ENCODE results near the gene ACAA2. TPM values are rescaled to one million over a fixed set of nuclear protein-coding genes. Genes with fewer than 3 reads are reported as not detected.

Gene ACAA2
- total and polyA plus RNA-seq, 2 of the 8 experiments (the other 6 are each of a cell fraction or from before 2014, with no cell fraction given) = 63.4 to 151 TPM

DNA sequence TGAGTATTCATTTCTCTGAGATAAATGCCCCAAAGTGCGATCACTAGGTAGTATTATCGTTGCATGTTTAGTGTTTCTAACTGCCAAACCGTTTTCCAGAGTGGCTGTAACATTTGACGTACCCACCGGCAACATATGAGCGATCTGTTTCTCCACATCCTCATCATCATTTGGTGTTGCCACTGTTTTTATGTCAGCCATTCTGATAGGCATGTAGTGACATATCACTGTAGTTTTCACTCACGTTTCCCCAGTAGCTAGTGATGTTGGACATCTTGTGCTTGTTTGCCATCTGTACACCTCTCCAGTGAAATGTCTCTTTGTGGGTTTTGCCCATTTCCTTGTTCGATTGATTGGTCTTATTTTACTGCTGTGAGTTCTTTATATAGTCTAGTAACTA lies 63.8 kb downstream of the ACAA2 start:
- Histone ChIP-seq H4K91ac (replicated peaks; ENCODE audit: insufficient read length, low read length) (no peak overlapping the region), H3K9ac (replicated peaks in 1 of 4; ENCODE audit: extremely low read depth in 1 of 4, low read depth in 3 of 4, low read length in 3 of 4) (no peak overlapping the region), H3K9me3 (ENCODE audit: insufficient read depth in 2 of 2, low read depth in 1 of 2, low read length in 1 of 2) (no peaks in the 10 kb centered on the region), H2AFZ (ENCODE audit: low read length) (no peak overlapping the region), H2AK5ac (ENCODE audit: low read depth, low read length) (no peak overlapping the region), H2BK12ac (ENCODE audit: low read depth, low read length) (no peak overlapping the region), H3K4ac (replicated peaks; ENCODE audit: insufficient read length, low read depth, low read length) (no peak overlapping the region), H3K23ac (ENCODE audit: insufficient read length) (no peak overlapping the region), H4K20me1 (replicated peaks in 1 of 2; ENCODE audit: control insufficient read depth in 1 of 2, insufficient read depth in 2 of 2, low read length in 2 of 2) (no peaks in the 10 kb centered on the region), H3K18ac (ENCODE audit: extremely low read depth, low read length) (no peak overlapping the region), H4K8ac (ENCODE audit: extremely low read depth, insufficient read depth, low read length) (no peak overlapping the region), H2BK20ac (ENCODE audit: low read length) (no peak overlapping the region), H3K23me2 (ENCODE audit: low read depth, low read length) (no peaks in the 10 kb centered on the region), H3K4me1 (replicated peaks in 1 of 4; ENCODE audit: control insufficient read depth in 3 of 4, insufficient read depth in 4 of 4, low read length in 3 of 4) (no peaks in the 10 kb centered on the region), H4K5ac (ENCODE audit: insufficient read length, low read depth, low read length) (no peak overlapping the region), H3K27me3 (replicated peaks in 1 of 4; ENCODE audit: control insufficient read depth in 3 of 4, extremely low read depth in 1 of 4, insufficient read depth in 3 of 4, low read length in 3 of 4) (no peaks in the 10 kb centered on the region), H3K27ac (ENCODE audit: low read depth, low read length) (no peak overlapping the region), H3K79me1 (ENCODE audit: low read depth, low read length) (no peaks in the 10 kb centered on the region), H3K4me2 (ENCODE audit: insufficient read depth in 1 of 2, low read depth in 2 of 2, low read length in 2 of 2) (no peak overlapping the region), H2BK15ac (ENCODE audit: low read length) (no peak overlapping the region), H3K36me3 (ENCODE audit: control insufficient read depth in 2 of 4, insufficient read depth in 4 of 4, low read length in 3 of 4) (no peaks in the 10 kb centered on the region), H3K56ac (replicated peaks; ENCODE audit: insufficient read length, low read depth, low read length) (no peak overlapping the region), H3K4me3 (ENCODE audit: extremely low read depth in 1 of 4, insufficient read depth in 2 of 4, low read depth in 3 of 4, low read length in 4 of 4) (no peak overlapping the region), H2BK5ac (ENCODE audit: low read depth, low read length) (no peak overlapping the region), H2BK120ac (replicated peaks; ENCODE audit: low read depth, low read length) (no peak overlapping the region), H3K14ac (ENCODE audit: insufficient read length) (no peak overlapping the region), H3K79me2 (ENCODE audit: control insufficient read depth in 1 of 2, insufficient read depth in 2 of 2, low read length in 2 of 2) (no peaks in the 10 kb centered on the region)
- WGBS, 2 experiments (ENCODE audit: extremely low coverage in 1 of 2, insufficient coverage in 1 of 2, insufficient read length in 1 of 2, insufficient replicate concordance in 2 of 2, low coverage in 1 of 2, low lambda C conversion rate in 2 of 2, missing lambda C conversion rate in 1 of 2) = 78% methylated on average over 8 of the region's 8 CpGs; no CpG with 5 or more reads in 1 of the 2 experiments
- CTCF ChIA-PET (ENCODE audit: partially characterized antibody) = interaction anchor here (1.1 to 3.3 kb wide), 2 partner anchors 19 to 110 kb away, joined by 3 to 13 read pairs; no protein-coding TSS in a partner anchor
- FAIRE-seq (no peak), DNase-seq (ENCODE audit: low read depth in 1 of 2, low spot score in 2 of 2) (no peak)
- POLR2A ChIA-PET (ENCODE audit: partially characterized antibody) = interaction anchor here (1.6 kb wide), 1 partner anchor 258 kb away, joined by 4 read pairs; no protein-coding TSS in a partner anchor
- no peak for TF ChIP-seq BCL11A (IDR thresholded peaks at IDR 0.05; ENCODE audit: low read depth in 2 of 2, low read length in 2 of 2)
- TF ChIP-seq FOSL1 (IDR thresholded peaks at IDR 0.05; ENCODE audit: insufficient read depth, low read depth, low read length) = no peak
